GM23338 (cell line): Measurements from ENCODE around the gene ASAP2. TPM values are rescaled to one million over a fixed set of nuclear protein-coding genes. Genes with fewer than 3 reads are reported as not detected.

Experiments
- ATAC-seq: fragments of 200-7000 bp; cut with Tn5 transposase; 3 replicates; pipeline ENCODE4 v1.9.1; 2020
- DNase-seq: peaks from one replicate; pipeline ENCODE4 v3.0.0-alpha.2; 2015; ENCODE audit warnings: low spot score
- H2AFZ ChIP-seq: fragments of 200-600 bp; sonication (generic); 2 replicates; pipeline ENCODE4 v1.8.0; 2016; ENCODE audit warnings: antibody characterized with exemption, mild to moderate bottlenecking, moderate library complexity
- H3F3A ChIP-seq: fragments of 200-600 bp; sonication (generic); replicated peaks from 2 replicates; pipeline ENCODE4 v1.8.0; 2017; ENCODE audit warnings: antibody characterized with exemption, mixed run types, low read depth
- H3K27ac ChIP-seq: fragments of 200-600 bp; sonication (generic); 2 replicates; pipeline ENCODE4 v1.6.1; 2016; ENCODE audit warnings: low read depth
- H3K27me3 ChIP-seq: fragments of 200-600 bp; sonication (generic); 2 replicates; pipeline ENCODE4 v1.8.0; 2016; ENCODE audit warnings: mild to moderate bottlenecking, mixed run types, moderate library complexity; ENCODE audit not compliant: insufficient read depth
- H3K36me3 ChIP-seq: fragments of 200-600 bp; sonication (generic); 2 replicates; pipeline ENCODE4 v1.8.0; 2016; ENCODE audit warnings: mild to moderate bottlenecking; ENCODE audit not compliant: insufficient read depth
- H3K4me1 ChIP-seq: fragments of 200-600 bp; sonication (generic); 2 replicates; pipeline ENCODE4 v1.8.0; 2016; ENCODE audit warnings: mild to moderate bottlenecking, moderate library complexity; ENCODE audit not compliant: insufficient read depth
- H3K4me2 ChIP-seq: fragments of 200-600 bp; sonication (generic); 2 replicates; pipeline ENCODE4 v1.7.1; 2017; ENCODE audit warnings: mixed run types
- H3K4me3 ChIP-seq: fragments of 200-600 bp; sonication (generic); 2 replicates; pipeline ENCODE4 v1.6.1; 2016; ENCODE audit warnings: mixed run types
- H3K79me2 ChIP-seq: fragments of 200-600 bp; sonication (generic); replicated peaks from 2 replicates; pipeline ENCODE4 v1.8.0; 2017; ENCODE audit warnings: mild to moderate bottlenecking; ENCODE audit not compliant: insufficient read depth
- H3K9me2 ChIP-seq: fragments of 200-600 bp; sonication (generic); 2 replicates; pipeline ENCODE4 v1.8.0; 2017; ENCODE audit not compliant: insufficient read depth
- H4K20me1 ChIP-seq: fragments of 200-600 bp; sonication (generic); replicated peaks from 2 replicates; pipeline ENCODE4 v1.8.0; 2017; ENCODE audit warnings: mild to moderate bottlenecking; ENCODE audit not compliant: insufficient read depth
- H3K27ac Mint-ChIP-seq: 2 replicates; pipeline ENCODE4 v1.8.0; 2020; ENCODE audit warnings: inconsistent platforms, mild to moderate bottlenecking, moderate library complexity, mixed read lengths
- H3K27me3 Mint-ChIP-seq: 3 replicates; pipeline ENCODE4 v1.8.0; 2022; ENCODE audit warnings: low read depth, mild to moderate bottlenecking, moderate library complexity, mixed read lengths, inconsistent platforms; ENCODE audit not compliant: insufficient read depth, poor library complexity
- H3K36me3 Mint-ChIP-seq: 3 replicates; pipeline ENCODE4 v1.8.0; 2021; ENCODE audit warnings: low read depth, mild to moderate bottlenecking, inconsistent platforms, moderate library complexity, mixed read lengths
- H3K4me1 Mint-ChIP-seq: 3 replicates; pipeline ENCODE4 v1.8.0; 2020; ENCODE audit warnings: mild to moderate bottlenecking, inconsistent platforms, mixed read lengths
- H3K4me3 Mint-ChIP-seq: 3 replicates; pipeline ENCODE4 v1.8.0; 2021; ENCODE audit warnings: moderate library complexity, mild to moderate bottlenecking, inconsistent platforms, mixed read lengths
- H3K9me3 Mint-ChIP-seq: 3 replicates; pipeline ENCODE4 v1.8.0; 2020; ENCODE audit warnings: moderate library complexity, mild to moderate bottlenecking, inconsistent platforms, mixed read lengths
- CREB1 ChIP-seq: fragments of 250-450 bp; sonication (Bioruptor Pico); IDR thresholded peaks from 2 replicates; pipeline ENCODE4 v1.5.0; 2020; ENCODE audit warnings: low read depth, mild to moderate bottlenecking, moderate library complexity
- CTCF ChIP-seq, 2 experiments: fragments of 200-600 bp in 1 of 2; sonication (generic) in 1 of 2; conservative IDR thresholded peaks; 2 replicates each; pipeline versions ENCODE4 v1.5.1 to v1.6.1; 2016 to 2017; ENCODE audit warnings: antibody characterized with exemption in 2 of 2, low read depth in 2 of 2, mild to moderate bottlenecking in 2 of 2, moderate library complexity in 1 of 2
- ETS1 ChIP-seq: IDR thresholded peaks from 2 replicates; pipeline ENCODE4 v1.6.1; 2016; ENCODE audit warnings: antibody characterized with exemption
- EZH2 ChIP-seq: fragments of 200-600 bp; sonication (generic); IDR thresholded peaks from one replicate; pipeline ENCODE4 v1.8.0; 2017; ENCODE audit warnings: antibody characterized with exemption, mild to moderate bottlenecking, low read depth; ENCODE audit not compliant: unreplicated experiment
- EZH2phosphoT487 ChIP-seq: fragments of 200-600 bp; sonication (generic); IDR thresholded peaks from one replicate; pipeline ENCODE4 v1.8.1; 2018; ENCODE audit warnings: antibody characterized with exemption; ENCODE audit not compliant: unreplicated experiment
- JUNB ChIP-seq: IDR thresholded peaks from one replicate; pipeline ENCODE4 v1.6.1; 2016; ENCODE audit warnings: antibody characterized with exemption; ENCODE audit not compliant: unreplicated experiment
- NANOG ChIP-seq: IDR thresholded peaks from 2 replicates; pipeline ENCODE4 v1.6.1; 2016; ENCODE audit warnings: antibody characterized with exemption, borderline replicate concordance
- POLR2AphosphoS5 ChIP-seq: IDR thresholded peaks from 2 replicates; pipeline ENCODE4 v1.6.1; 2016; ENCODE audit warnings: antibody characterized with exemption, low read depth
- REST ChIP-seq: IDR thresholded peaks from one replicate; pipeline ENCODE4 v1.6.1; 2018; ENCODE audit warnings: antibody characterized with exemption; ENCODE audit not compliant: unreplicated experiment
- ZNF114 ChIP-seq: fragments of 250-450 bp; sonication (Bioruptor Pico); IDR thresholded peaks from 2 replicates; pipeline ENCODE4 v1.5.0; 2020; ENCODE audit warnings: mild to moderate bottlenecking, moderate library complexity
- ZNF331 ChIP-seq: fragments of 250-450 bp; sonication (Bioruptor Pico); IDR thresholded peaks from 2 replicates; pipeline ENCODE4 v1.5.0; 2020; ENCODE audit warnings: low read depth, mild to moderate bottlenecking, moderate library complexity
- ZNF462 ChIP-seq: fragments of 250-450 bp; sonication (Bioruptor Pico); IDR thresholded peaks from 2 replicates; pipeline ENCODE4 v1.5.0; 2020; ENCODE audit warnings: mild to moderate bottlenecking, moderate library complexity
- polyA plus RNA-seq: library from polyadenylated mRNA; unstranded; fragments of >200 nt; fragmentation: Nextera tagmentation; extraction: Ambion mirVana; gene quantifications from 2 replicates; pipeline ENCODE4 v1.2.1, GENCODE V29; 2016
- total RNA-seq: library from RNA; depleted of rRNA; stranded (reverse); fragments of >200 nt; shearing (Covaris generic); gene quantifications from 2 replicates; pipeline ENCODE4 v1.2.3, GENCODE V29; 2014

The ASAP2 gene
- total and polyA plus RNA-seq, 2 experiments from 2014 or later: 2.6 to 15.6 TPM

GRCh38 chr2:9306911-9307310 lies 100.3 kb downstream of the ASAP2 start:
- no peaks in the 10 kb centered on the region for H3F3A ChIP-seq
- Mint-ChIP-seq H3K4me1 (peaks cover 25% of the 10 kb centered on the region), H3K27me3 (peaks cover 6% of the 10 kb centered on the region), H3K9me3 (no peaks in the 10 kb centered on the region), H3K4me3 (no peak overlapping the region), H3K36me3 (no peaks in the 10 kb centered on the region), H3K27ac (no peak overlapping the region)
- H3K4me1 ChIP-seq: 0 out of 2 replicates have a peak, but pooled peaks cover 4% of the 10 kb centered on the region
- H4K20me1 ChIP-seq: peaks cover 9% of the 10 kb centered on the region; the same call in 1 of the 2 replicates
- no peak for DNase-seq
- H3K4me2 ChIP-seq: no peak overlapping the region
- no peaks in the 10 kb centered on the region for H3K27me3 ChIP-seq
- ATAC-seq: peak; percentile 51
- H3K79me2 ChIP-seq: no peaks in the 10 kb centered on the region
- TF ChIP-seq EZH2 (no peak), EZH2phosphoT487 (no peak), CTCF (conservative IDR thresholded peaks at IDR 0.05; ENCODE audit: low read depth in 2 of 2) (no peak), ZNF331 (CRISPR knock-in tag) (no peak), CREB1 (no peak), POLR2AphosphoS5 (no peak), JUNB (no peak), ZNF462 (no peak), NANOG (no peak), ZNF114 (no peak), REST (no peak), ETS1 (no peak)
- H3K36me3 ChIP-seq: no peaks in the 10 kb centered on the region
- H3K9me2 ChIP-seq: no peaks in the 10 kb centered on the region
- H3K4me3 ChIP-seq: no peak overlapping the region
- H3K27ac ChIP-seq: no peak overlapping the region
- H2AFZ ChIP-seq: no peak overlapping the region
